ENCODE data around the gene TTF1. TPM values are rescaled to one million over a fixed set of nuclear protein-coding genes. Genes with fewer than 3 reads are reported as not detected.

The TTF1 gene
- total RNA-seq, 2 experiments from 2014 or later, result 12.4 to 12.8 TPM

DNA sequence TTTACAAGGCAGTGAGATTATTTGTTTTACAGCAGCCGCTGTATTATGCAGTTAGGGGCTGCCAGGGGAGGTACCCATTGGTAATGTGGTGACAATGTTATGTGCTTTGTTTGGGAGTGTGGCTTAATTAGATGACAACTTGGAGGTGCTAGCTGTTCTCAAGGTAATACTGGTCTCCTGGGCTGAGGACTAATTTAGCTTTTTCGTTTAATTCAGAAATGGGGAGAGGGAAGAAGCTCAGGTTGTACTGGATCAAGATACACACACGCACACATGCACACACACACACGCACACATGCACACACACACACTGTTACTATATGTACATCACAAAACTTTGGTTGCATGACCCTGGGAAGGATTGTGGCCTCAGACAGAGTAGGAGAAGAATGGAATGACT is 41.3 kb upstream of the TTF1 start:
- Histone ChIP-seq H3K4me3 (ENCODE audit: low read length) (no peak overlapping the region), H3K4me1 (ENCODE audit: insufficient read depth, low read length) (no peaks in the 10 kb centered on the region), H3K9me3 (ENCODE audit: control insufficient read depth in 1 of 2, insufficient read depth in 1 of 2, low read length in 2 of 2) (no peaks in the 10 kb centered on the region), H3K27ac (ENCODE audit: low read depth in 1 of 2, low read length in 2 of 2) (no peak overlapping the region), H3K36me3 (ENCODE audit: insufficient read depth, low read length) (no peaks in the 10 kb centered on the region), H3K27me3 (ENCODE audit: control insufficient read depth in 1 of 2, insufficient read depth in 2 of 2, low read length in 2 of 2) (peaks cover 8 to 10% of the 10 kb centered on the region in 2 experiments)
- Mint-ChIP-seq H3K27ac (no peak overlapping the region), H3K36me3 (ENCODE audit: low read depth) (no peaks in the 10 kb centered on the region), H3K4me1 (ENCODE audit: low read depth) (no peaks in the 10 kb centered on the region), H3K4me3 (no peak overlapping the region), H3K27me3 (peaks cover 70% of the 10 kb centered on the region), H3K9me3 (no peaks in the 10 kb centered on the region)
- intact Hi-C loops (cut with DNase I, micrococcal nuclease), result no loop called here
- TF ChIP-seq, protein P1, sequence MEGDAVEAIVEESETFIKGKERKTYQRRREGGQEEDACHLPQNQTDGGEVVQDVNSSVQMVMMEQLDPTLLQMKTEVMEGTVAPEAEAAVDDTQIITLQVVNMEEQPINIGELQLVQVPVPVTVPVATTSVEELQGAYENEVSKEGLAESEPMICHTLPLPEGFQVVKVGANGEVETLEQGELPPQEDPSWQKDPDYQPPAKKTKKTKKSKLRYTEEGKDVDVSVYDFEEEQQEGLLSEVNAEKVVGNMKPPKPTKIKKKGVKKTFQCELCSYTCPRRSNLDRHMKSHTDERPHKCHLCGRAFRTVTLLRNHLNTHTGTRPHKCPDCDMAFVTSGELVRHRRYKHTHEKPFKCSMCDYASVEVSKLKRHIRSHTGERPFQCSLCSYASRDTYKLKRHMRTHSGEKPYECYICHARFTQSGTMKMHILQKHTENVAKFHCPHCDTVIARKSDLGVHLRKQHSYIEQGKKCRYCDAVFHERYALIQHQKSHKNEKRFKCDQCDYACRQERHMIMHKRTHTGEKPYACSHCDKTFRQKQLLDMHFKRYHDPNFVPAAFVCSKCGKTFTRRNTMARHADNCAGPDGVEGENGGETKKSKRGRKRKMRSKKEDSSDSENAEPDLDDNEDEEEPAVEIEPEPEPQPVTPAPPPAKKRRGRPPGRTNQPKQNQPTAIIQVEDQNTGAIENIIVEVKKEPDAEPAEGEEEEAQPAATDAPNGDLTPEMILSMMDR (IDR thresholded peaks at IDR 0.05), result no peak
- DNase-seq (no peak), ATAC-seq (ENCODE audit: poor library complexity) (no peak)
- CTCF ChIA-PET, result no interaction called here
- POLR2A ChIA-PET, result no interaction called here

DNA sequence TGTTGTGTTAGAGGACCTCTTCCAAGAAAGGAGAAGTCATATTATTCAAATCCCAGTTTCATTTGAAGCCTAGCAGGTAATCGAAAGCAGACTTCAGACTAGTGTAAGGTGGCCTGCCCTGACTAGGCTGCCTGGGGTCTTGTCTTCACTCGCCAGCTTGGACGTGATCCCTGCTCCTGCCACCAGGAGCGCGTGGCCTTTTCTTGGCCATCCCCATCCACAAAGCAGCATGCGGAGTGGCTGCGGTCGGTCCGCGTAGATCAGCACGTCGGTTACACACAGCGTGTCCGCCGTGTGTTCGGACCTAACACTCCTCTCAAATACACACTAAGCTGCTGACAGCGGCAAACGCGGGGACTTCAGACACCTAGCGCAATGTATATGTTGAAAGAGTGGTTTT is 40.7 kb upstream of the TTF1 start:
- CTCF ChIA-PET, result no interaction called here
- Mint-ChIP-seq H3K4me1 (ENCODE audit: low read depth) (no peaks in the 10 kb centered on the region), H3K9me3 (no peaks in the 10 kb centered on the region), H3K36me3 (ENCODE audit: low read depth) (no peaks in the 10 kb centered on the region), H3K4me3 (no peak overlapping the region), H3K27ac (no peak overlapping the region), H3K27me3 (peaks cover 70% of the 10 kb centered on the region)
- ATAC-seq (ENCODE audit: poor library complexity), result no peak
- H3K27me3 ChIP-seq (ENCODE audit: control insufficient read depth in 1 of 2, insufficient read depth in 2 of 2, low read length in 2 of 2), result peaks cover 8 to 10% of the 10 kb centered on the region in 2 experiments
- intact Hi-C loops (cut with DNase I, micrococcal nuclease), result no loop called here
- no peaks in the 10 kb centered on the region for H3K4me1 ChIP-seq (ENCODE audit: insufficient read depth, low read length)
- no peak overlapping the region for H3K4me3 ChIP-seq (ENCODE audit: low read length)
- POLR2A ChIA-PET, result no interaction called here
- DNase-seq, result no peak
- H3K36me3 ChIP-seq (ENCODE audit: insufficient read depth, low read length), result no peaks in the 10 kb centered on the region
- TF ChIP-seq, protein P1 (IDR thresholded peaks at IDR 0.05), result no peak
- no peak overlapping the region for H3K27ac ChIP-seq (ENCODE audit: low read depth in 1 of 2, low read length in 2 of 2)
- H3K9me3 ChIP-seq (ENCODE audit: control insufficient read depth in 1 of 2, insufficient read depth in 1 of 2, low read length in 2 of 2), result no peaks in the 10 kb centered on the region

DNA sequence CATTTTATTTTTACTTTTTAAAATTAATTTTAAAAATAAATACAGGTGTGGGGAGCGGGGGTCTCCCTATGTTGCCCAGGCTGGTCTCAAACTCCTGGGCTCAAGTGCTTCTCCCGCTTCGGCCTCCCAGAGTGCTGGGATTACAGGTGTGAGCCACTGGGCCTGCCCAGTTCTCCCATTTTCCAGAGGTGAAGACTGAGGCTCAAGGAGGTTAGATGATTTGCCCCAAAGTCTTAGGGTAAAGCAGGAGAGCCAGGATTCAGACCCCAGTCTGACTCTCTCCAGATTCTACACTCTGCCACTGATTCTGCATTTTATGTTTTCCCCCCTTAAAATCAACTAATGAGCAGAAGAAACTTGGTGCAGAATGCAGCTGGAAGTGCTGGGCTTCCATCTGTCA is 40.2 kb upstream of the TTF1 start:
- CTCF ChIA-PET, result no interaction called here
- no peaks in the 10 kb centered on the region for H3K4me1 Mint-ChIP-seq (ENCODE audit: low read depth)
- H3K27me3 Mint-ChIP-seq, result peaks cover 71% of the 10 kb centered on the region
- ATAC-seq (ENCODE audit: poor library complexity), result no peak
- H3K4me3 Mint-ChIP-seq, result no peak overlapping the region
- no peak for DNase-seq
- Histone ChIP-seq H3K36me3 (ENCODE audit: insufficient read depth, low read length) (no peaks in the 10 kb centered on the region), H3K27me3 (ENCODE audit: control insufficient read depth in 1 of 2, insufficient read depth in 2 of 2, low read length in 2 of 2) (peaks cover 10 to 14% of the 10 kb centered on the region in 2 experiments), H3K27ac (ENCODE audit: low read depth in 1 of 2, low read length in 2 of 2) (no peak overlapping the region), H3K4me1 (ENCODE audit: insufficient read depth, low read length) (no peaks in the 10 kb centered on the region), H3K4me3 (ENCODE audit: low read length) (no peak overlapping the region), H3K9me3 (ENCODE audit: control insufficient read depth in 1 of 2, insufficient read depth in 1 of 2, low read length in 2 of 2) (no peaks in the 10 kb centered on the region)
- intact Hi-C loops (cut with DNase I, micrococcal nuclease), result no loop called here
- H3K9me3 Mint-ChIP-seq, result no peaks in the 10 kb centered on the region
- POLR2A ChIA-PET, result no interaction called here
- no peaks in the 10 kb centered on the region for H3K36me3 Mint-ChIP-seq (ENCODE audit: low read depth)
- H3K27ac Mint-ChIP-seq, result no peak overlapping the region
- TF ChIP-seq, protein P1 (IDR thresholded peaks at IDR 0.05), result no peak
